Osteoblast (primary cell): Measurements from ENCODE around the gene KNSTRN. TPM values are rescaled to one million over a fixed set of nuclear protein-coding genes. Genes with fewer than 3 reads are reported as not detected.

Experiments used
- DNase-seq: peaks from one replicate; pipeline ENCODE4 v3.0.0; 2011; ENCODE audit warnings: low spot score, mixed read lengths; ENCODE audit not compliant: insufficient read length; ENCODE audit errors: missing footprints
- H2AFZ ChIP-seq: 2 replicates; pipeline ENCODE4 v1.6.0; 2011; ENCODE audit warnings: mild to moderate bottlenecking, low read length
- H3K27ac ChIP-seq: 2 replicates; pipeline ENCODE4 v1.5.1; 2011; ENCODE audit warnings: mild to moderate bottlenecking, low read depth, low read length, moderate library complexity
- H3K27me3 ChIP-seq: 2 replicates; pipeline ENCODE4 v1.6.0; 2012; ENCODE audit warnings: mild to moderate bottlenecking, control low read depth, inconsistent platforms, low read length, moderate library complexity; ENCODE audit not compliant: insufficient read depth
- H3K36me3 ChIP-seq: 2 replicates; pipeline ENCODE4 v1.5.1; 2011; ENCODE audit warnings: mild to moderate bottlenecking, low read length, control low read depth, moderate library complexity; ENCODE audit not compliant: insufficient read depth
- H3K4me1 ChIP-seq: 2 replicates; pipeline ENCODE4 v1.5.1; 2011; ENCODE audit warnings: mild to moderate bottlenecking, low read length, control low read depth, moderate library complexity; ENCODE audit not compliant: insufficient read depth
- H3K4me2 ChIP-seq: 2 replicates; pipeline ENCODE4 v1.6.0; 2011; ENCODE audit warnings: mild to moderate bottlenecking, low read length; ENCODE audit not compliant: insufficient read depth
- H3K4me3 ChIP-seq: fragments of 200-600 bp; sonication (generic); 3 replicates; pipeline ENCODE4 v1.5.1; 2012; ENCODE audit warnings: mild to moderate bottlenecking, low read length, inconsistent platforms; ENCODE audit not compliant: insufficient read depth
- H3K79me2 ChIP-seq: 2 replicates; pipeline ENCODE4 v1.6.0; 2012; ENCODE audit warnings: mild to moderate bottlenecking, low read length, control low read depth, inconsistent platforms; ENCODE audit not compliant: insufficient read depth
- H3K9me3 ChIP-seq: 2 replicates; pipeline ENCODE4 v1.5.1; 2011; ENCODE audit warnings: low read depth, low read length, control low read depth
- H4K20me1 ChIP-seq: 2 replicates; pipeline ENCODE4 v1.6.0; 2012; ENCODE audit warnings: mild to moderate bottlenecking, low read length, control low read depth; ENCODE audit not compliant: insufficient read depth
- CTCF ChIP-seq: IDR thresholded peaks from 2 replicates; pipeline ENCODE4 v1.5.1; 2011; ENCODE audit warnings: mild to moderate bottlenecking, low read depth, low read length, moderate library complexity; ENCODE audit errors: extremely low read depth
- total RNA-seq: library from RNA; depleted of rRNA; stranded (reverse); fragments of >200 nt; gene quantifications from 2 replicates; pipeline ENCODE4 v1.2.3, GENCODE V29; 2012

The KNSTRN gene
- total RNA-seq, 1 donor, result 19.9 TPM

- no peak overlapping the region for H3K4me2 ChIP-seq
- TF ChIP-seq CTCF, result no peak
- no peak overlapping the region for H3K27ac ChIP-seq
- no peak overlapping the region for H2AFZ ChIP-seq
- H3K9me3 ChIP-seq, result no peaks in the 10 kb centered on the region
- no peak overlapping the region for H3K4me3 ChIP-seq
- peaks cover 53% of the 10 kb centered on the region for H3K79me2 ChIP-seq
- DNase-seq, result no peak
- peaks cover 12% of the 10 kb centered on the region for H3K4me1 ChIP-seq
- no peaks in the 10 kb centered on the region for H3K36me3 ChIP-seq
- peaks cover 10% of the 10 kb centered on the region for H3K27me3 ChIP-seq
- H4K20me1 ChIP-seq, result peaks cover 59% of the 10 kb centered on the region
These were observed 61.3 kb downstream of the KNSTRN start for GRCh38 chr15:40443846-40444245.

Other genes starting within 250 kb of the KNSTRN start
- gene BUB1B, start 221.7 kb upstream of the KNSTRN start, total RNA-seq, result 2.2 and 4.1 TPM in 2 replicates
- not detected in 2 replicates for gene PAK6, start 143.7 kb upstream of the KNSTRN start, total RNA-seq
- gene ANKRD63, start 99.7 kb upstream of the KNSTRN start, total RNA-seq, result not detected in 2 replicates
- gene PLCB2, start 74.8 kb upstream of the KNSTRN start, total RNA-seq, result under 0.01 TPM in 2 replicates
- gene INAFM2, start 59.0 kb upstream of the KNSTRN start, total RNA-seq, result 16.8 and 17.7 TPM in 2 replicates
- gene CCDC9B, start 41.8 kb upstream of the KNSTRN start, total RNA-seq, result 18.3 and 23.9 TPM in 2 replicates
- not detected in 2 replicates for gene PHGR1, start 31.7 kb upstream of the KNSTRN start, total RNA-seq
- gene DISP2, start 24.5 kb upstream of the KNSTRN start, total RNA-seq, result 0.29 and 0.36 TPM in 2 replicates
- 38.6 and 46.3 TPM in 2 replicates for gene IVD, start 23.1 kb downstream of the KNSTRN start, total RNA-seq
- gene BAHD1, start 58.2 kb downstream of the KNSTRN start, total RNA-seq, result 10.0 and 10.5 TPM in 2 replicates
- gene CHST14, start 88.3 kb downstream of the KNSTRN start, total RNA-seq, result 13.4 and 13.6 TPM in 2 replicates
- 16.3 and 18.6 TPM in 2 replicates for gene CCDC32, start 182.3 kb downstream of the KNSTRN start, total RNA-seq
- gene RPUSD2, start 186.6 kb downstream of the KNSTRN start, total RNA-seq, result 9.0 and 11.5 TPM in 2 replicates
- 3.5 and 3.6 TPM in 2 replicates for gene KNL1, start 211.5 kb downstream of the KNSTRN start, total RNA-seq